Prostate gland (tissue), 2 donors: ENCODE data around the gene FAM229A.

Experiments used
- CTCF ChIP-seq, 4 experiments: fragments of 200-600 bp in 2 of 4; fragments of 450-650 bp in 2 of 4; sonication (generic) in 2 of 4; IDR thresholded peaks; 1 replicate in 3 of 4; 2 replicates in 1 of 4; pipeline ENCODE4 v1.5.1; 2016 to 2019; ENCODE audit warnings: antibody characterized with exemption in 4 of 4, mild to moderate bottlenecking in 2 of 4, moderate library complexity in 2 of 4
- POLR2A ChIP-seq: fragments of 450-650 bp; IDR thresholded peaks from one replicate; pipeline ENCODE4 v1.6.1; 2016; ENCODE audit warnings: antibody characterized with exemption, mild to moderate bottlenecking
- POLR2AphosphoS5 ChIP-seq: sonication (generic); formaldehyde crosslinking; IDR thresholded peaks from one replicate; pipeline ENCODE4 v1.6.1; 2017; ENCODE audit warnings: antibody characterized with exemption

- TF ChIP-seq CTCF (IDR thresholded peaks at IDR 0.05) (no peak), POLR2A (no peak), POLR2AphosphoS5 (no peak)
These were observed 50.4 kb downstream of the FAM229A start for GRCh38 chr1:32311709-32312393.
